ENCODE measurements around the gene PEX3.

DNA sequence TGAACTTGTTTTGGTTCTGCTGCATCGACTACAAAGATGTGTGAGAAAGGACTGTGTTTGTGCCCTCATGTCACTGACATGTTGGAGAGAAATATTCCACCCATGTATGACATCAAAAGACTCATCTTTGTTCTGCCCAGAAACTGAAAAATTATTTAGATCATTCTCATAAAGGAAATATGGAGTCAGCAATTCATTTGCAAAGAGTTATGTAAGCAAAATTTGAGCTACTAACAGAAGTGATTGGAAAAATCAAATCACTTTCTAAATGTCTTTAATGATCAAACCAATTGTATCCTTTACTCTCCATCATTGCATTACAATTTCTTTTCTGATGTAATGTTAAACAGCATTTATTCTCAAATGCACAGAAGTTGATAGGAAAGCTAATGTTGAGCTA, 19.4 kb upstream of the PEX3 start:
- TF ChIP-seq POLR2A (IDR thresholded peaks at IDR 0.05) (no peak), POLR2AphosphoS5 (IDR thresholded peaks at IDR 0.05; ENCODE audit: insufficient read depth in 1 of 2, low read depth in 1 of 2) (no peak)
- TF ChIP-seq, protein P1, sequence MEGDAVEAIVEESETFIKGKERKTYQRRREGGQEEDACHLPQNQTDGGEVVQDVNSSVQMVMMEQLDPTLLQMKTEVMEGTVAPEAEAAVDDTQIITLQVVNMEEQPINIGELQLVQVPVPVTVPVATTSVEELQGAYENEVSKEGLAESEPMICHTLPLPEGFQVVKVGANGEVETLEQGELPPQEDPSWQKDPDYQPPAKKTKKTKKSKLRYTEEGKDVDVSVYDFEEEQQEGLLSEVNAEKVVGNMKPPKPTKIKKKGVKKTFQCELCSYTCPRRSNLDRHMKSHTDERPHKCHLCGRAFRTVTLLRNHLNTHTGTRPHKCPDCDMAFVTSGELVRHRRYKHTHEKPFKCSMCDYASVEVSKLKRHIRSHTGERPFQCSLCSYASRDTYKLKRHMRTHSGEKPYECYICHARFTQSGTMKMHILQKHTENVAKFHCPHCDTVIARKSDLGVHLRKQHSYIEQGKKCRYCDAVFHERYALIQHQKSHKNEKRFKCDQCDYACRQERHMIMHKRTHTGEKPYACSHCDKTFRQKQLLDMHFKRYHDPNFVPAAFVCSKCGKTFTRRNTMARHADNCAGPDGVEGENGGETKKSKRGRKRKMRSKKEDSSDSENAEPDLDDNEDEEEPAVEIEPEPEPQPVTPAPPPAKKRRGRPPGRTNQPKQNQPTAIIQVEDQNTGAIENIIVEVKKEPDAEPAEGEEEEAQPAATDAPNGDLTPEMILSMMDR (IDR thresholded peaks at IDR 0.05), result no peak
